H1 (cell line): ENCODE results near the gene PLCB4. TPM values are rescaled to one million over a fixed set of nuclear protein-coding genes. Genes with fewer than 3 reads are reported as not detected.

Experiments
- CTCF ChIA-PET: fragments of 300-600 bp; sonication (Branson Sonifier 250); formaldehyde crosslinking; loops from one replicate; lab custom pipeline; 2021; ENCODE audit not compliant: partially characterized antibody; lab: Charles Lee
- POLR2A ChIA-PET: fragments of 300-600 bp; sonication (Branson Sonifier 250); formaldehyde crosslinking; loops from one replicate; lab custom pipeline; 2021; ENCODE audit warnings: inconsistent platforms; ENCODE audit not compliant: partially characterized antibody; lab: Charles Lee
- DNase-seq, 2 experiments: peaks; one replicate each; pipeline versions ENCODE4 v3.0.0 to v3.0.0-alpha.2; 2010 to 2022; ENCODE audit warnings: low spot score in 2 of 2, low read depth in 1 of 2, mixed read lengths in 1 of 2
- FAIRE-seq: peaks from 2 replicates; lab custom pipeline; 2011; peaks lifted over from hg19 to GRCh38; lab: Jason Lieb, UNC
- H2AFZ ChIP-seq: 2 replicates; pipeline ENCODE4 v1.8.1; 2012; ENCODE audit warnings: low read length, inconsistent platforms
- H2AK5ac ChIP-seq: 2 replicates; pipeline ENCODE4 v1.6.1; 2013; ENCODE audit warnings: low read depth, low read length
- H2BK120ac ChIP-seq: replicated peaks from 2 replicates; pipeline ENCODE3; 2013; ENCODE audit warnings: low read depth, low read length, inconsistent platforms
- H2BK12ac ChIP-seq: 2 replicates; pipeline ENCODE4 v1.6.1; 2013; ENCODE audit warnings: low read depth, low read length
- H2BK15ac ChIP-seq: 2 replicates; pipeline ENCODE4 v1.6.1; 2013; ENCODE audit warnings: low read length
- H2BK20ac ChIP-seq: 2 replicates; pipeline ENCODE4 v1.6.1; 2013; ENCODE audit warnings: low read length
- H2BK5ac ChIP-seq: 2 replicates; pipeline ENCODE4 v1.6.1; 2013; ENCODE audit warnings: low read depth, low read length
- H3K14ac ChIP-seq: 2 replicates; pipeline ENCODE4 v1.6.1; 2013; ENCODE audit warnings: inconsistent platforms; ENCODE audit not compliant: insufficient read length
- H3K18ac ChIP-seq: 2 replicates; pipeline ENCODE4 v1.6.1; 2013; ENCODE audit warnings: low read length; ENCODE audit errors: extremely low read depth
- H3K23ac ChIP-seq: 2 replicates; pipeline ENCODE4 v1.6.1; 2013; ENCODE audit warnings: inconsistent platforms; ENCODE audit not compliant: insufficient read length
- H3K23me2 ChIP-seq: 2 replicates; pipeline ENCODE4 v1.6.1; 2013; ENCODE audit warnings: low read depth, low read length
- H3K27ac ChIP-seq: 2 replicates; pipeline ENCODE4 v1.6.1; 2011; ENCODE audit warnings: low read depth, low read length, inconsistent platforms
- H3K27me3 ChIP-seq, 4 experiments: replicated peaks in 1 of 4; 1 replicate in 1 of 4; 2 replicates in 3 of 4; pipeline versions ENCODE4 v1.6.1 to v1.8.1; 2011 to 2013; ENCODE audit warnings: low read length in 3 of 4, mild to moderate bottlenecking in 3 of 4, inconsistent platforms in 2 of 4, mixed read lengths in 2 of 4, moderate library complexity in 1 of 4; ENCODE audit not compliant: control insufficient read depth in 3 of 4, insufficient read depth in 3 of 4; ENCODE audit errors: extremely low read depth in 1 of 4
- H3K36me3 ChIP-seq, 4 experiments: 2 replicates each; pipeline versions ENCODE4 v1.6.1 to v1.8.1; 2011 to 2013; ENCODE audit warnings: mild to moderate bottlenecking in 4 of 4, low read length in 3 of 4, moderate library complexity in 2 of 4, control low read depth in 1 of 4, inconsistent platforms in 1 of 4; ENCODE audit not compliant: insufficient read depth in 4 of 4, control insufficient read depth in 2 of 4
- H3K4ac ChIP-seq: replicated peaks from 2 replicates; pipeline ENCODE3; 2013; ENCODE audit warnings: low read length, low read depth, mixed read lengths, inconsistent platforms; ENCODE audit not compliant: insufficient read length
- H3K4me1 ChIP-seq, 4 experiments: replicated peaks in 1 of 4; 1 replicate in 1 of 4; 2 replicates in 3 of 4; pipeline versions ENCODE4 v1.6.1 to v1.8.1; 2011 to 2013; ENCODE audit warnings: low read length in 3 of 4, inconsistent platforms in 2 of 4, mixed read lengths in 1 of 4; ENCODE audit not compliant: insufficient read depth in 4 of 4, control insufficient read depth in 3 of 4
- H3K4me2 ChIP-seq, 2 experiments: 2 replicates each; pipeline versions ENCODE4 v1.6.1 to v1.8.1; 2011 to 2013; ENCODE audit warnings: low read depth in 2 of 2, low read length in 2 of 2, control low read depth in 1 of 2, inconsistent platforms in 1 of 2, mild to moderate bottlenecking in 1 of 2; ENCODE audit not compliant: insufficient read depth in 1 of 2
- H3K4me3 ChIP-seq, 4 experiments: fragments of 200-600, 300-600 bp in 1 of 4; sonication (generic), shearing (Covaris generic), sonication (Bioruptor Twin) in 1 of 4; 2 replicates each; pipeline versions ENCODE4 v1.5.1 to v1.8.1; 2011 to 2016; ENCODE audit warnings: low read length in 4 of 4, low read depth in 3 of 4, control low read depth in 2 of 4, inconsistent platforms in 2 of 4, mild to moderate bottlenecking in 2 of 4, mixed read lengths in 1 of 4, moderate library complexity in 1 of 4; ENCODE audit not compliant: insufficient read depth in 2 of 4; ENCODE audit errors: extremely low read depth in 1 of 4
- H3K56ac ChIP-seq: replicated peaks from 2 replicates; pipeline ENCODE3; 2013; ENCODE audit warnings: low read depth, mild to moderate bottlenecking, mixed read lengths, low read length, inconsistent platforms; ENCODE audit not compliant: insufficient read length
- H3K79me1 ChIP-seq: 2 replicates; pipeline ENCODE4 v1.6.1; 2013; ENCODE audit warnings: low read depth, low read length, control low read depth
- H3K79me2 ChIP-seq, 2 experiments: 2 replicates each; pipeline versions ENCODE4 v1.6.1 to v1.8.1; 2012 to 2013; ENCODE audit warnings: low read length in 2 of 2, mild to moderate bottlenecking in 2 of 2, inconsistent platforms in 1 of 2; ENCODE audit not compliant: insufficient read depth in 2 of 2, control insufficient read depth in 1 of 2
- H3K9ac ChIP-seq, 4 experiments: replicated peaks in 1 of 4; 1 replicate in 1 of 4; 2 replicates in 3 of 4; pipeline versions ENCODE4 v1.6.1 to v1.8.1; 2011 to 2013; ENCODE audit warnings: low read depth in 3 of 4, low read length in 3 of 4, control low read depth in 2 of 4, mild to moderate bottlenecking in 2 of 4, moderate library complexity in 2 of 4, inconsistent platforms in 1 of 4; ENCODE audit errors: extremely low read depth in 1 of 4
- H3K9me3 ChIP-seq, 2 experiments: 2 replicates each; pipeline versions ENCODE4 v1.6.1 to v1.8.1; 2012 to 2013; ENCODE audit warnings: mild to moderate bottlenecking in 2 of 2, moderate library complexity in 2 of 2, control low read depth in 1 of 2, inconsistent platforms in 1 of 2, low read depth in 1 of 2, low read length in 1 of 2, mixed read lengths in 1 of 2; ENCODE audit not compliant: insufficient read depth in 2 of 2
- H4K20me1 ChIP-seq, 2 experiments: replicated peaks in 1 of 2; 2 replicates each; pipeline versions ENCODE3 to v1.8.1; 2011 to 2013; ENCODE audit warnings: inconsistent platforms in 2 of 2, low read length in 2 of 2, mild to moderate bottlenecking in 1 of 2; ENCODE audit not compliant: insufficient read depth in 2 of 2, control insufficient read depth in 1 of 2
- H4K5ac ChIP-seq: 2 replicates; pipeline ENCODE4 v1.6.1; 2013; ENCODE audit warnings: low read length, low read depth, mixed read lengths, inconsistent platforms; ENCODE audit not compliant: insufficient read length
- H4K8ac ChIP-seq: 2 replicates; pipeline ENCODE4 v1.8.0; 2013; ENCODE audit warnings: mild to moderate bottlenecking, moderate library complexity, low read length, inconsistent platforms; ENCODE audit not compliant: insufficient read depth; ENCODE audit errors: extremely low read depth
- H4K91ac ChIP-seq: replicated peaks from 2 replicates; pipeline ENCODE3; 2013; ENCODE audit warnings: low read length, mixed read lengths, inconsistent platforms; ENCODE audit not compliant: insufficient read length
- BCL11A ChIP-seq, 2 experiments: IDR thresholded peaks; one replicate each; pipeline ENCODE4 v1.6.1; 2011; ENCODE audit warnings: low read depth in 2 of 2, low read length in 2 of 2, mild to moderate bottlenecking in 2 of 2
- CBX5 ChIP-seq: fragments of 300-800, 300-1000 bp; sonication (generic); IDR thresholded peaks from 2 replicates; pipeline ENCODE4 v1.7.1; 2016; ENCODE audit warnings: antibody characterized with exemption, low read length, low read depth
- GTF2F1 ChIP-seq: IDR thresholded peaks from 2 replicates; pipeline ENCODE4 v1.6.1; 2012; ENCODE audit warnings: low read depth, low read length, improper control_type of control experiment, borderline replicate concordance
- JUND ChIP-seq: IDR thresholded peaks from 2 replicates; pipeline ENCODE4 v1.6.1; 2011; ENCODE audit warnings: mild to moderate bottlenecking, improper control_type of control experiment, low read length
- KDM4A ChIP-seq: IDR thresholded peaks from one replicate; pipeline ENCODE4 v1.7.1; 2012; ENCODE audit warnings: low read depth, mild to moderate bottlenecking, moderate library complexity, low read length, inconsistent platforms; ENCODE audit not compliant: severe bottlenecking
- POLR2A ChIP-seq, 2 experiments: IDR thresholded peaks; 1 replicate in 1 of 2; 2 replicates in 1 of 2; pipeline ENCODE4 v1.6.1; 2011; ENCODE audit warnings: low read depth in 2 of 2, low read length in 2 of 2, mild to moderate bottlenecking in 2 of 2; ENCODE audit errors: control extremely low read depth in 1 of 2
- RFX5 ChIP-seq: IDR thresholded peaks from 2 replicates; pipeline ENCODE4 v1.6.1; 2011; ENCODE audit warnings: low read depth, low read length, improper control_type of control experiment, borderline replicate concordance
- RXRA ChIP-seq: IDR thresholded peaks from 2 replicates; pipeline ENCODE4 v1.6.1; 2011; ENCODE audit warnings: low read depth, mild to moderate bottlenecking, low read length, moderate library complexity; ENCODE audit not compliant: insufficient read depth
- TCF12 ChIP-seq: IDR thresholded peaks from 2 replicates; pipeline ENCODE4 v1.6.1; 2011; ENCODE audit warnings: low read depth, mild to moderate bottlenecking, low read length
- WGBS, 2 experiments: shearing (Covaris generic) in 1 of 2; methylation state at CpG; one replicate each; pipeline versions ENCODE4 v1.1.6 to v1.1.7; 2013 to 2015; ENCODE audit warnings: low lambda C conversion rate in 2 of 2, mixed read lengths in 2 of 2, inconsistent platforms in 1 of 2, low coverage in 1 of 2, missing lambda C conversion rate in 1 of 2; ENCODE audit not compliant: insufficient replicate concordance in 2 of 2, insufficient coverage in 1 of 2, insufficient read length in 1 of 2; ENCODE audit errors: extremely low coverage in 1 of 2, missing lambda C conversion rate in 1 of 2; 5-methylcytosine and 5-hydroxymethylcytosine counted together
- polyA plus RNA-seq, 7 experiments: library from polyadenylated mRNA; depleted of rRNA in 3 of 7; stranded (reverse) in 5 of 7; unstranded in 2 of 7; fragments of >200 nt in 5 of 7; fragments of 200-250 nt in 2 of 7; gene quantifications; 1 replicate in 5 of 7; 2 replicates in 1 of 7; 4 replicates in 1 of 7; pipeline versions ENCODE4 v1.2.1 to v1.2.3, GENCODE V29; 2011 to 2013; ENCODE audit warnings: missing spikeins in 2 of 7, mixed read lengths in 2 of 7
- total RNA-seq: library from RNA; stranded (reverse); fragmentation: NEBNext Ultra II Directional; extraction: Animal tissue kit (Norgen Biotek cat#: 25700); gene quantifications from 2 replicates; pipeline ENCODE4 v1.2.1, GENCODE V29; 2021

PLCB4 gene
- total and polyA plus RNA-seq, 2 of the 8 experiments (the other 6 are each of a cell fraction or from before 2014, with no cell fraction given), result 3.2 to 14.1 TPM

DNA sequence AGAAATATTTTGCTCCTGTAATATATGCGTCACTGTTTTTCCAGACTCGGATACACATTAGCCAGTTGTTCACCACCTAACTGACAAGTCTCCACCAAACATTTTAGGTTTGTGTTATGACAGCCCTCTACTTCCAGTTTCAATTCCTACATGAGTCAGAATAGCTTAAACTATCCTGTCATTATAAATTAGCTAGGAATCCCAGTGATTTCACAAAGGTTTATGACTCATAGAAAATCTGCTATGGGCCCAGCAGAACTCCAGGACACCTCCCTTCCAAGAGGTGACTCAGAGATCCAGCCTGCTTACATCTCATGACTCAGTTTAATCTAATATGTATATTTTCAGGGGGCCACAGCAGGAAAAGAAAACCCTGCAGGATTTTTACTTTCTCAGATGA, 17.4 kb upstream of the PLCB4 start:
- Histone ChIP-seq H4K20me1 (no peaks in the 10 kb centered on the region), H3K9me3 (0 out of 4 replicates have a peak, but pooled peaks cover 0 to 5% of the 10 kb centered on the region in 2 experiments), H2BK120ac (no peak overlapping the region), H3K56ac (no peak overlapping the region), H3K4me2 (no peak overlapping the region), H3K14ac (no peak overlapping the region), H4K8ac (no peak overlapping the region), H3K4ac (no peak overlapping the region), H3K27me3 (no peaks in the 10 kb centered on the region), H4K5ac (no peak overlapping the region), H4K91ac (no peak overlapping the region), H2BK12ac (no peak overlapping the region), H3K9ac (no peak overlapping the region), H3K79me2 (no peaks in the 10 kb centered on the region), H3K4me1 (no peaks in the 10 kb centered on the region), H3K27ac (no peak overlapping the region), H2BK15ac (no peak overlapping the region), H2AFZ (no peak overlapping the region), H3K36me3 (no peaks in the 10 kb centered on the region), H3K79me1 (no peaks in the 10 kb centered on the region), H3K23me2 (no peaks in the 10 kb centered on the region), H2AK5ac (no peak overlapping the region), H2BK20ac (no peak overlapping the region), H3K18ac (no peak overlapping the region), H3K23ac (no peak overlapping the region), H2BK5ac (no peak overlapping the region), H3K4me3 (no peak overlapping the region)
- 96% methylated on average over 2 of the region's 2 CpGs; no CpG with 5 or more reads in 1 of the 2 experiments for WGBS, 2 experiments
- DNase-seq, result no peak
- ChIA-PET POLR2A (no interaction called here), CTCF (interaction anchor here (0.6 kb wide), 1 partner anchor 299 kb away, joined by 3 read pairs; no protein-coding TSS in a partner anchor)
- no peak for TF ChIP-seq TCF12
- no peak for TF ChIP-seq CBX5
- TF ChIP-seq POLR2A (IDR thresholded peaks at IDR 0.05; ENCODE audit: control extremely low read depth in 1 of 2, low read depth in 2 of 2, low read length in 2 of 2), result no peak
- TF ChIP-seq GTF2F1, result no peak
- TF ChIP-seq RFX5, result no peak
- TF ChIP-seq JUND, result no peak
- TF ChIP-seq RXRA, result no peak
- no peak for TF ChIP-seq KDM4A
- no peak for TF ChIP-seq BCL11A (IDR thresholded peaks at IDR 0.05; ENCODE audit: low read depth in 2 of 2, low read length in 2 of 2)
- FAIRE-seq, result no peak
